ENCODE results near the gene TMEM202.
"Not testable (repeated sequence)": the region's sequence is repeated elsewhere in the genome, so short reads cannot be mapped to it uniquely, and the experiment has no call there.

Gene TMEM202, protein sequence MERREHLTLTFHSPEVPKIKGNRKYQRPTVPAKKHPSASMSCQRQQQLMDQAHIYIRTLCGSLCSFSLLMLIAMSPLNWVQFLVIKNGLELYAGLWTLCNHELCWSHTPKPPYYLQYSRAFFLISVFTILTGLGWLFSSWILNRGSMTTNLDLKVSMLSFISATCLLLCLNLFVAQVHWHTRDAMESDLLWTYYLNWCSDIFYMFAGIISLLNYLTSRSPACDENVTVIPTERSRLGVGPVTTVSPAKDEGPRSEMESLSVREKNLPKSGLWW

DNA sequence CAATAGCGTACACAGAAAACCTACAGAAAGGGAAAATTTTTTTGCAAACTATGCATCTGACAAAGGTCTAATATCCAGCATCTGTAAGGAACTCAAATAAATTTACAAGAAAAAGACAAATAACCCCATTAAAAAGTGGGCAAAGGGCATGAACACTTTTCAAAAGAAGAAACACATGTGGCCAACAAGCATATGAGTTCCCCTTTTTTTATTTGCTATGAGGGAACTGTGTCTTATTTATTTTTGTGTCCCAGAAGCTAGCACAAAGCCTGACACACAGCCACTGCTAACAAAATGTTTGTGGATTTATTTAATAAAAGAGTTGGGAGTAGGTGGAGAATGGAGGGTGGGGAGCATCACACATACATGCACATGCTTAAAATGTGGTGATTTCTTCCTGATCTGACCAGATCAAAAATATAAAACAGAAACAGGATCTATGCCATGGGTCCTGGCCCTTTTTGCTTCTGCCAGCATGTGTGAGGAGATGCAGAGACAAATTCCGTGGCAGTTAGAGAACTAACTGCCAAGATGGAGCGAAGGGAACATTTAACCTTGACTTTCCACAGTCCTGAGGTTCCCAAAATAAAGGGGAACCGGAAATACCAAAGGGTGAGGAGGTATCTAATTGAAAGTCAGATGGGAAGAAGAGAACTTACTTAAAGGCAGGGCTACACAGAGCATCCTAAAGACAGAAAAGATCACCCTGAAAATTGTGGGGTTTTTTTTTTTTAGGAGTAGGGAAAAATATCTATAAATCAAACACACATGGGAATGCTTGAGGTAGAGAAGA, at the start of gene TMEM202:
TMEM202 (plus strand) TSS at position 510 of the 793 bp plus-strand sequence; CDS start at position 532, 22 bp downstream.
- in situ Hi-C loops (cut with HindIII; ENCODE audit: low sequenced_read_pairs): no loop called here

DNA sequence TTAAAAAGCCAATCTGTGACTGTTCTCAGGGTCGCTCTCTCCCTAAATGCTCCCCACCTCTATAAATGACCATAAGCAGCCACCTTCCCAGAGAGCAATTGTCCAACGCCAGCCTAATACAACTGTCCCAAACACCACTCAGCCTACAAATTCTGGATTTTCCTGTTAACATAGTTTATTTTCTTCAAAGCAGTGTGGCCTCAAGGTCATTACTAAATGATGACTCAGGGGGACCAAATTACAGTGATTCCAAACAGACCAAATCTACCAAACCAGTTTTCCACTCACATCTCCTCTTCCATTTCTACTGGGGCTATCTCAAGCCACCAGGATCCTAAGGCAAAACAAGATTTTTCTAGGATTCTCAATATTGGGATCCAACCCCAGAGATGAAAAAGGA, 44.8 kb upstream of the TMEM202 start:
- in situ Hi-C loops (cut with HindIII; ENCODE audit: low sequenced_read_pairs): loop anchor here (5.0 kb wide), 1 partner anchor 34 kb away; no protein-coding TSS in a partner anchor

DNA sequence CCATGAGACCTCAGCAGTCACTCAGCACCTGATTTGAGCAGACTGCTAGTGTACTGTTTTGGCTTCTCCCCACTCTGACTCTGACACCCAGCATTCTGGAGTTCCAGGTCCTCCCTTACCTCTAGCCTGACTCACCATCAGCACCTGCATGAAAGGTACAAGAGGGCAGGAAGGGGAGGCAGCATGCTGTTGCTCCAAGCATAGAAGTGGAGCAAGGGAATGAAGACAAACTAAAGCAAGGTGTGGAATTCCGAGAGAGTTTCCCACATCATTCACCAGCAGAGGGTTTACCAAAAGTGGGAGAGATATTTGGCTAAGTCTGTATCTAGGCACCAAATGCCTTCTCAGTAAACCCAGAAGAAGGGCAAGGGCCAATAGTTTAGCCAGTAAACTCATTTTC, 43.6 kb upstream of the TMEM202 start:
- in situ Hi-C loops (cut with HindIII; ENCODE audit: low sequenced_read_pairs): loop anchor here (5.0 kb wide), 1 partner anchor 33 kb away; no protein-coding TSS in a partner anchor

DNA sequence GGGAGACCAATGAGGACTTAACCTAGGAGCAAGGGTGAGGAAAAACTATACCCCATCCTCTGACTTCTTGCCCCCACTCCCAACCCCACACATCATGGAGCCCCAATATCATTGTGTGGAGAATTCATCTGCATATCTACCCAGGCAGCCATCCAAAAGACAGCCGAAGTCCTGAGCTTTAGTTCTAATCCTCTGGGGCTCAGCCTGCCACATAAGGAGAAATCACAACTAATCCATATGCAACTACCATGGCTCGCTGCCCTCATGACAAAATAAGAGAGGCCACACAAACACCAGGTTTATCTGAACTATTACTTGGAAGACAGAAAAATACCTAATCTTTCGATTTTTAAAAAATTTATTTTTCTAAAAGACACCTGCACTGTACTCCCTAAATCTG, 40.0 kb upstream of the TMEM202 start:
- in situ Hi-C loops (cut with HindIII; ENCODE audit: low sequenced_read_pairs): no loop called here

DNA sequence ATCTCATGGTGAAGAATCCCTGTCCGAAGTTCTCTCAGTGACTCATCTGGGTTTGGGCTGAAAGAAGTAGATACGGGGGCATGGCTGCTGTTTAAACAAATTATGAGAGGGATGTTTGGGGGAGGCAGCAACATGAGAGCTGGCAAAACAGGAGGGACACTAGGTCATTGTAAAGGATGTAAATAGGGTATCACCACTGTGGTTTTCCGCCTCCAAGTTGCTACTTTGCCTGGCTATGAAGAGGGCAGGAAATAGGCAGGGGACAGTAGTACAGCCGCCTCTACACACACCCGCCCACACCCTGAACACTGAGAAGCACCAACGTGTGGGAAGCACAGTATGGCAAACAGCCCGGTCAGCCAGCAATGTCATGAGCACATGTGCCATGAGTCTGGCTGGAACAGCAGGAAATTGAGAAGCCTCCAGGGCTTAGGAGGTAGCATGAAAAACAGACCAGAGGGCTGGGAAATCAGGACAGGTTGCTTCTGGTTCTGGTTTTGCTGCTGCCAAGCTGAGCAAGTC, 39.4 kb upstream of the TMEM202 start:
- in situ Hi-C loops (cut with HindIII; ENCODE audit: low sequenced_read_pairs): no loop called here

DNA sequence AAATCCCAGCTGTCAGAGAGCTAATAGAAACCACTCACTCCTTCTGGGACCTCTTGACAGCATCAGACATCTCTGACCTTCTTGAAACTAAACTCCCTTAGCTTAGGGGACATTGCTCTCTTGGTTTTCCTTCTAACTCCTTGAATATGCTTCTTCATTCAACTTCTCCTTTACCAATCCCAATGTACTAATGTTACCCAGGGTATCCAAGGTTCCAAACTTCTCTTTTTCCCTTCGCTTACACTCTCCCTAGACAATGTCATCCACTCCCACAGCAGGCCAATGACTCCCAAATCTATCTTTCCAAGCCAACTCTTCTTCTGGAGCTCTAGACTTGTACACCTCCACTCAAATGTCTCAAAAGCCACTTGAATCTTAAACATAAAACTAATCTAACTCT, 36.9 kb upstream of the TMEM202 start:
- in situ Hi-C loops (cut with HindIII; ENCODE audit: low sequenced_read_pairs): no loop called here

DNA sequence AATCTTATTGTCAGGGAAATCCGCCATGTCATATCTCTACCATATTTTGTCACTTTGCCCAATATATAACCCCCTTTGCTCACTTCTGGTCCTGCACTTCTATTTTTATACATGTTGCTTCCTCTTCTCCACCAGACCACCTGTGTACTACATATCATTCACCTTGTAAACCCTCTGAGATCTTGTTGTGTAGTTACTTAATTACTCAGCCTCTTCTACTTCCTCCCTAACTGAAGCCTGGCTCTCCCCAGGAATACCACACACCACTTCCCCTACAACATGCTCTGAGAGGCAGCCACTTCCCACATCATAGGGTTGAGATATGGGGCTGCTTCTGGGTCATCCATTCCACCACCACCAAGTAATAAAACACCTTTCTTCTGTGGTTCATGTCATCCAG, 32.3 kb upstream of the TMEM202 start:
- in situ Hi-C loops (cut with HindIII; ENCODE audit: low sequenced_read_pairs): no loop called here

DNA sequence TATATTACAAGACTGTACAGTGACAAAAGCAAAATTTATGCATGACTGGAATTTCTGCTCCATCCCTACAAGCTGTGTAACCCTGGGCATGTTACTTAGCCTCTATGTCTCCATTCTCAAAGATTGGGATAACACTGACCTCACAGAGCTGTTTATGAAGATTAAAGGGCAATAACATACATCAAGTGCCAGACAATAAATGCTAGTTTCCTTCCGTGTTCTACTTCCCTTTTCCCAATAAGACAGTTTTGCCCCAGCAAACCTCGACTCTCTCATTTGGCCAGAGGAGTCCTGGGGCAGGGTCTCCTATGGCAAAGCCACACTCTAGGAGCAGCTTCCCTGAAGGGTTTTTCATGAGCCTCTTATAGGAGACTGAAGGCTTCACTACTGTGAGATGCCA, 29.8 kb upstream of the TMEM202 start:
- in situ Hi-C loops (cut with HindIII; ENCODE audit: low sequenced_read_pairs): no loop called here

DNA sequence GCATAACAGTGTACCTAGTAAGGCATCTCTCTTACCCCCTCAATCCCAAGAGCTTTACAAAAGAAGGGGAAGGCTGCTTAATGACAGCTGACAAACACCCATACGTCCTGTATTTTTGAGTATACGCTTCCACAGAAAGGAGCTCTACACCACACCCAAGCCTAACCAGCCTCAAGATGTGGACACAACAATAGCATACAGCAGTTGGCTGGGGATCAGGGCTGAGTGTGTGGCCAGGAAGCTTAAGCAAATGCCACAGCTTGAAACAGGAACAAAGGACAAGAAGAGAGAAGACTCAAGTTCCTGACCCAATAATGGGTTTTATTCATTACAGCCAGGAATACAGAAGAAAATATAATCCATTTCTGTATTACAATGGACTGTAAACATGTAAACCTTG, 29.2 kb upstream of the TMEM202 start:
- in situ Hi-C loops (cut with HindIII; ENCODE audit: low sequenced_read_pairs): no loop called here

DNA sequence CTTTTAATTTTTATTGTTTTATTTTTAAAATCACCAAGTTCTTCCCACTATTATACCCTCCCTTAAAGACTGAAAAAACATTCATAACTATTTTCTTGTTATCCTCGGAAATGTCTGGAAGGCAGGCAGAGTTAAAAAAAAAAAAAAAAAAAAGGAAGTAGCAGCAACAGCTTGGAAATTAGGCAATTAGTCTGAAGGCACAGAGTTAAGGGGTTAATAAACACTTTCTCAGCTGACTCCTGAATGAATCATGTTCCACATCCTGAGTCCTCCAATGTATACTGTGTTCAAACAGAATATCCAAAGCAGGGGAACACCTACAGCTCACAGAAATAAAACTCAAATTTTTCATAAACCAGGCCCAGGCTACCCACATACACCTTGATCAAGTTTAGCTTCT, 28.1 kb upstream of the TMEM202 start:
- in situ Hi-C loops (cut with HindIII; ENCODE audit: low sequenced_read_pairs): no loop called here

DNA sequence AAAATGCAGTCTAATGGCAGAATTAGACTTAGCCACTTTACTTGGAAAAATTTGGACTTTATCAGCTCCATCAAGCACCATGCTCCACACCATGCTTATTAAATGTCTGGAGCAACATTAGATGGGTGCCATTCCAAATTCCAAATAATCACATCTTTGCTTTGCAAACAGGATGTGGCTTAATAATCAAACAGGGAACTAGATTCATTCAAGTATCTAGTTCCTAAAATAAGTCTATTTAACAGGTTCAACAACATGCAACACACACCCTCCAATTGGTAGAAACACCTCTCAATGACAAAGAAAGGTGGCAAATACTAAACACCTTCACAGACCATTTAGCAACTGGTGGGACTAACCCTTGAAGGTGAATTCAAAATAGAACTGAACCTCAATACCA, 25.7 kb upstream of the TMEM202 start:
- in situ Hi-C loops (cut with HindIII; ENCODE audit: low sequenced_read_pairs): no loop called here

DNA sequence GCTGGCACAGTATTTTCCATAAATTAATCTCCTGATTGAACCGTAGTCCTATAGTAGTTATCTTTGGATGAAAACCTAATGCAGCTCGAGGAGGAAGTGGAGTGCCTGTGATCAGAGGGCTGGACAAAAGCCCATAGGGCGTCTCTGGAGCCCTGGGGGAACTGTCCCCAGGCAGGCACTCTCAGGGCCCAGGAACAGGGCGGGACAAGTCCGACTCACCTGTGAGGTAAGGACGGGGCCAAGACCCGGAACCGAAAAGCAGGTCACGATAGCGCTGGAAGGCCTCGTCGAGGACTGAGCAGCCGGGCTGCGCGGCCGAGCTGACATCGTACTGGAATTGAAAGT, 22.6 kb upstream of the TMEM202 start:
- in situ Hi-C loops (cut with HindIII; ENCODE audit: low sequenced_read_pairs): no loop called here

DNA sequence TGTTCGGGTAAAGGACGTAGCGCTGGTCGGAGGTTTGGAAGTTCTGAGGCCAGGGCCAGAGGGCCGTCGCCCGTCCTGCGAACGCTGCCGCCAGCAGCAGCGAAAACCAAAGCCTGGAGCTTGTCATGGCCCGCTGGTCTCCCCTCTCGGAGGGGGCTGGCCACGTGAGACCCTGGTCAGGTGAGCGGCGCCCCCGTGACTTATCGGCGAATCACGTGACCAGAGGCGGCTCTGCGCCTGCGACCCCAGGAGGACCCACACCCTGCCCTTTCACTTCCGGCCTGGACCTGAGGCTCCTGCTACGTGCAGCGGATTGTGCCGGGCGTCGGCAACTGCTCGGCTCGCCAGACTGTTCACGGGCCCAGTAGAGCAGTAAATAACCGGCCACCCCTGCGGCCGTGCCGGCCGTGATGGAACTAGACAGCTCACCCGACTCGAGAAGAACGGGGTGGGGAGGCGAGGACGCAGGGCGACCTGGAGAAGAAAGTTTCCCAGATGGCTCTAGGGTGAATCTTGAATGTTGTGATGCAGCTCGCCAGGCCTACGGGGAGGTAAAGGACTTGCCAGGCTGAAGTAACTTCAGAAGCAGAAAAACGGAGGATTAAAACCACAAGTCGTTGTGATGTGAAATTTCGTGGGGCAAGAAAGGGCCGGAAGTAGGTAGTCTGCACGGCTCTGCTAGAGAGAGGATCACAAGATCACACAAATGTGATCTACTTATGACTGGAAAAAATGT, 22.1 kb upstream of the TMEM202 start, which contains the start of gene HEXA:
HEXA (minus strand) TSS at position 169 of the 736 bp plus-strand sequence; CDS start at position 127, 42 bp downstream.
- in situ Hi-C loops (cut with HindIII; ENCODE audit: low sequenced_read_pairs): no loop called here

DNA sequence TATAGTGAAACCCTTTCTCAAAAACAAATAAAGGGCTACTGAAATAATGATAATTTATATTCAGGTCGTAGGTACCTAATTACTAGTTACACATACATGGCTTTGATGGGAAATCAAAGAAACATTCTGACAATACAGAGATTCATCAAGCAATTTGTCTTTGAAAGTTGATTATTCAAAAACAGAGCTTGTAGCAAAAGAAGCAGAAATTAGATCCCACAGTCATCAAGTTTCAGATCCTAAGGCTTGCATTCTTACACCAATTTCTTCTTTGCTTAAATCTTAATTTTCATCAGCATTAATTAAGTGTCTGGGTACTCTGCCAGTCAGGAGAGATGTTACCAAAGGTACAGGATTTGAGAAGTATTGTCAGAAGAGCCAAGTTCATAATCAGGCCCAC, 20.8 kb upstream of the TMEM202 start:
- in situ Hi-C loops (cut with HindIII; ENCODE audit: low sequenced_read_pairs): no loop called here

DNA sequence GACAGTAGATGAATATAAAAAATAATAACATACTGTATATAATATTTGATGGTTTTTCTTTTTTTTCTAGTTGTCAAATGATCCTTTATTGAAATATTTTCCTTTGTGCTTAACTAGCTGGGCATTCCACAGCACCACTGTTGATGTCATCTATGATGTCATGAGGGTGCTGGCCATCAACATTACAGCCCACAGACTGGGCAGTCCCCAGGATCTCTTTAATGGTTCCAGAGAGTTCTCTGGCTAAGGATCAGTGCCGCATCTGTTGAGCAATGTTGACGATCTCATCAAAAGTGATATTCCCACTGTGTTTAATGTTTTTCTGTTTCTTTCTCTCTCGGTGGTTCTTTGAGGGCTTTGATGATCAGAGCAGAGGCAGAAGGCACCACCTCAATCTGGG, 19.0 kb upstream of the TMEM202 start:
- in situ Hi-C loops (cut with HindIII; ENCODE audit: low sequenced_read_pairs): not testable (repeated sequence)

DNA sequence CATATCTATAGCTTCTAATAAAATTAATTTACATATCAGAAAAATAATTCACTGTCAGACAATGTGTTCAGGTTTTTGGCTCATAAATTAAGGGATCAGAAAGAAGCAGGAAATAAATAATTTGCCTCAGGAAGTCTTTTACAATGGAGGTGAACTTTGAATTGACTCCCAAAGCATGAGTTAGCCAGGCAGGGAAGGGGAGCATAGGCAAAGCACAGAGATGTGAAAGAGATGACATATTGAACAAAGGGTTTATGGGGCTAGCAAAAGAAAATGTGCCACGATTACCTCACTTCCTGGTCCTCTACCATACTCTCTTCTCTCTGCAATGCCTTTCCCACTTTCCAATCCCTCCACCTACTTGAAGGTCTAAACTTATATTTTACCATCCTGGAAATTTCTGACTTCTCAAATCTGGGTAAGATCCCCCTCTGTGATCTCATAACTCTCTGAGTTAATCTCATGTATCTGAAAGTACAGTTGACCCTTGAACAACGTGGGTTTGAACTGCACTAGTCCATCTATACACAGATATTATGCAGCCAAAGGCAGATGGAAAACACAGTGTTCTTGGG, 18.2 kb upstream of the TMEM202 start:
- in situ Hi-C loops (cut with HindIII; ENCODE audit: low sequenced_read_pairs): no loop called here

DNA sequence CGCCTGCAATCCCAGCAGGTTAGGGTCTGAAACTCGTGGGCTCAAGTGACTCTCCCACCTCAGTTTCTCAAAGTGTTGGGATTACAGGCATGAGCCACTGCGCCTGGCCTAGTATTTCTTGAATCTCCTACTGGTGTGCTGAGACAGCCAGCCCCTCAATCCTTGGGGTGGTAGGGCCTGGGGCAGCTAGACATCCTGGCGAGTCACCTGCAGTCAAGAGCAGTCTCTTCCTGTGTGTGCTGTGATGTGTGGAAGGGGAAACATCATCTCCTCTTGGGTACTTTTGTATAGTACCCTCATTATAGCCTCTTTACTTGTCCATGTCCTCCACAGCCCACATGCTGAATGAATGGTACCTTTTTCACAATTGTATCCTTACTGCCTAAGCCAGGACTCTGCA, 17.4 kb upstream of the TMEM202 start:
- in situ Hi-C loops (cut with HindIII; ENCODE audit: low sequenced_read_pairs): no loop called here

DNA sequence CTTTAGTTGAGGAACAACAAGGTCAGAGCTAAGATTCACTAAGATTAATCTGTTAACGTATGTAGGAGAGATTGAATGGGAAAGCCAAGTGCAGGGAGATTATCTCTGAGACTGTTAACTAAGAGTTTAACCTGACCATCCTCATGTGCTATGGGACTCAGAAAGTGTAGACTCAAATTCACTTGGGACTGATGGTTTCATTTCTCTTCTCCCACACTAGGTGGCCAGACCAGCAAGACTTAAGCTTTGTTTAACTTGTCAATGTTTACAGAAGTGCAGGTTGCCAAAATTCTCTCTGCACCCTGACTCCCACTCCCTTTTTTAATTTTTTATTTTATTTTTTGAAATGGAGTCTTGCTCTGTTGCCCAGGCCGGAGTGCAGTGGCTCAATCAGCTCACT, 16.0 kb upstream of the TMEM202 start:
- in situ Hi-C loops (cut with HindIII; ENCODE audit: low sequenced_read_pairs): no loop called here

DNA sequence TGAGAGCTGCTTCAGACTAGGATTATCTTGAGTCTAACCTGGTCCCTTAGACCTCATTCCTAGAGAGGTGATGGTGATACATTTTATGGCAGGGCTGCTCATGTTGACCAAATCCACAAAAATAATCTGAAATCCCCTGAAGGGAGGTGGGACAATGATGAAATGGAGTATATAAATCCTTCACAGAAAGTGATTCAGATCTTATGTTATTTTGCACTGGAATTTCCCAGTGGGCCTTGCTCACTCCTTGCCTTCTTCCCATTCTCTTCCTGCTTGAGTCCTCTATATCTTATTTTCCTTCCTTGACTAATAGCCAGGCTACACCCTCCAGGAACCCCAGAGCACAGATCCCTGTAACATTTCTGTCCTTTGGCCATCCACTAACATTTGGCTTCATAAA, 10.4 kb upstream of the TMEM202 start:
- in situ Hi-C loops (cut with HindIII; ENCODE audit: low sequenced_read_pairs): loop anchor here (5.0 kb wide), 1 partner anchor 35 kb away; no protein-coding TSS in a partner anchor

DNA sequence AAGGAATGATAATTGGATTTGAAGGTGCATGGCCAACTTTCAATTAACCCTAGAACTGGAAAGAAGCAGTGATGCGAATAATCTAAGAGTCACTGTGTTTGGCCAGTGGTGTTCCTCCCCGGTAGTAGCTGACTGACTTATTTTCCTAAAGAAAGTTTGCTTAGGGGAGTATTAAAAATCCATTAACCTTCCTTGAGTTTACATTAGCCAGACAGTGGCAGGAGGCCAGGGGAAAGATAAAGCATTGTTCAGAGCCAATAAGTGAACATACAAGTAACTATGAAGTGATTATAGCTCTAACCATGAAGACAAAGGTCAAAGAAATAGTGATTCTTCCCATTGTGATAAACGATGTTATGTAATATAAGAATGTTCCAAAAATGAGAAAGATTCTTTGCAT, 8.9 kb upstream of the TMEM202 start:
- in situ Hi-C loops (cut with HindIII; ENCODE audit: low sequenced_read_pairs): loop anchor here (5.0 kb wide), 1 partner anchor 37 kb away; no protein-coding TSS in a partner anchor

DNA sequence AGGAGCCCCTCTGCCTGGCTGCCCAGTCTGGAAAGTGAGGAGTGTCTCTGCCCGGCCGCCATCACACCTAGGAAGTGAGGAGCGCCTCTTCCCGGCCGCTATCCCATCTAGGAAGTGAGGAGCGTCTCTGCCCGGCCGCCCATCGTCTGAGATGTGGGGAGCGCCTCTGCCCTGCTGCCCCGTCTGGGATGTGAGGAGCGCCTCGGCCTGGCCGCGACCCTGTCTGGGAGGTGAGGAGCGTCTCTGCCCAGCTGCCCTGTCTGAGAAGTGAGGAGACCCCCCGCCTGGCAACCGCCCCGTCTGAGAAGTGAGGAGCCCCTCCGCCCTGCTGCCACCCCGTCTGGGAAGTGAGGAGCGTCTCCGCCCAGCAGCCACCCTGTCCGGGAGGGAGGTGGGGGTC, 1.8 kb upstream of the TMEM202 start:
- in situ Hi-C loops (cut with HindIII; ENCODE audit: low sequenced_read_pairs): not testable (repeated sequence)
